Right cardiac atrium (tissue), 5 donors: Measurements from ENCODE around the gene HYDIN. TPM values are rescaled to one million over a fixed set of nuclear protein-coding genes. Genes with fewer than 3 reads are reported as not detected.
"Not testable (repeated sequence)": the region's sequence is repeated elsewhere in the genome, so short reads cannot be mapped to it uniquely, and the experiment has no call there.

Experiments
- ATAC-seq, 2 donors: fragments of 200-7000 bp; cut with Tn5 transposase; one replicate each; pipeline versions ENCODE4 v1.8.0 to v1.9.1; 2020; ENCODE audit warnings: moderate library complexity in 2 of 2, mild to moderate bottlenecking in 1 of 2
- DNase-seq, 3 donors: peaks; one replicate each; pipeline ENCODE4 v3.0.0-alpha.2; 2020
- H3K27ac ChIP-seq: one replicate; pipeline ENCODE4 v1.5.1; 2013; ENCODE audit warnings: mild to moderate bottlenecking, low read length, control low read depth, moderate library complexity
- H3K27me3 ChIP-seq: one replicate; pipeline ENCODE4 v1.6.1; 2013; ENCODE audit not compliant: control insufficient read depth, insufficient read depth
- H3K4me1 ChIP-seq: one replicate; pipeline ENCODE4 v1.6.1; 2013; ENCODE audit warnings: low read length; ENCODE audit not compliant: control insufficient read depth, insufficient read depth
- H3K4me3 ChIP-seq: one replicate; pipeline ENCODE4 v1.5.1; 2013; ENCODE audit warnings: low read length, control low read depth
- H3K9me3 ChIP-seq: one replicate; pipeline ENCODE4 v1.6.1; 2013; ENCODE audit warnings: low read length; ENCODE audit not compliant: control insufficient read depth
- WGBS: extraction: QIAGEN DNeasy Blood & Tissue Kit; methylation state at CpG from one replicate; pipeline ENCODE4 v1.1.7; 2013; 5-methylcytosine and 5-hydroxymethylcytosine counted together
- intact Hi-C, 4 donors: fragments of 100-400 bp; cut with DNase I; formaldehyde crosslinking; loops; one replicate each; pipeline versions ENCODE4 v1.11.0 to v1.14.0; 2022 to 2023
- polyA plus RNA-seq: library from polyadenylated mRNA; stranded (reverse); fragments of 200-250 nt; gene quantifications from one replicate; pipeline ENCODE4 v1.2.3, GENCODE V29; 2013
- total RNA-seq, 4 donors: library from RNA; stranded (reverse); fragmentation: NEBNext Ultra II Directional; extraction: Animal tissue kit (Norgen Biotek cat#: 25700); gene quantifications; one replicate each; pipeline ENCODE4 v1.2.1, GENCODE V29; 2021
- donor health status: healthy with polysubstance abuse.
- donor health status: DM: no; HTN: yes; CAD: no.
- donor health status: DM: no; HTN: no; CAD: no.
- donor health status: DM: no; HTN: yes; CAD: no; lungs with severe emphysema.
- donor health status: DM: yes; HTN: yes; CAD: no.

The HYDIN gene
- total and polyA plus RNA-seq, 5 donors, result 0.57 to 2.3 (median 2.1) TPM

- DNase-seq, H3K4me1 ChIP-seq, H3K27me3 ChIP-seq, ATAC-seq, H3K27ac ChIP-seq, H3K9me3 ChIP-seq, intact Hi-C loops, H3K4me3 ChIP-seq: not testable (repeated sequence)
These were observed 299.8 kb downstream of the HYDIN start for GRCh38 chr16:70930757-70931156.

- ATAC-seq, H3K9me3 ChIP-seq, H3K4me1 ChIP-seq, H3K27me3 ChIP-seq, H3K4me3 ChIP-seq, DNase-seq, intact Hi-C loops, H3K27ac ChIP-seq: not testable (repeated sequence)
- 37% methylated on average over 6 of the region's 6 CpGs for WGBS
These were observed 308.4 kb downstream of the HYDIN start for GRCh38 chr16:70922164-70922563.

- not testable (repeated sequence) for ATAC-seq, H3K9me3 ChIP-seq
- 90% methylated on average over 21 of the region's 22 CpGs for WGBS
These were observed 309.9 kb downstream of the HYDIN start for GRCh38 chr16:70920661-70921060.

GRCh38 chr16:70888208-70888607 is 342.3 kb downstream of the HYDIN start:
- H3K9me3 ChIP-seq, H3K4me3 ChIP-seq, H3K27me3 ChIP-seq, H3K27ac ChIP-seq, H3K4me1 ChIP-seq, intact Hi-C loops, DNase-seq, ATAC-seq: not testable (repeated sequence)
- WGBS, result no CpG with 5 or more reads among the region's 1 CpG

More at GRCh38 chr16:70920661-70921060, 309.9 kb downstream of the HYDIN start:
- H3K4me3 ChIP-seq, intact Hi-C loops, H3K27ac ChIP-seq, H3K4me1 ChIP-seq, DNase-seq, H3K27me3 ChIP-seq: not testable (repeated sequence)

GRCh38 chr16:70884652-70885051 is 345.9 kb downstream of the HYDIN start:
- H3K9me3 ChIP-seq, H3K27ac ChIP-seq, ATAC-seq, H3K4me1 ChIP-seq, H3K4me3 ChIP-seq, H3K27me3 ChIP-seq, DNase-seq, intact Hi-C loops: not testable (repeated sequence)
- WGBS, result 36% methylated on average over 4 of the region's 4 CpGs

GRCh38 chr16:70882311-70882710 is 348.2 kb downstream of the HYDIN start:
- H3K27me3 ChIP-seq, H3K4me3 ChIP-seq, H3K4me1 ChIP-seq, H3K9me3 ChIP-seq, H3K27ac ChIP-seq, intact Hi-C loops, ATAC-seq: not testable (repeated sequence)
- WGBS, result 62% methylated on average over 8 of the region's 8 CpGs
- DNase-seq, result peak in 1 of 3 donors; percentile 3

- intact Hi-C loops, result not testable (repeated sequence)
These were observed 352.6 kb downstream of the HYDIN start for GRCh38 chr16:70877895-70878294.

GRCh38 chr16:70876442-70876841 is 354.1 kb downstream of the HYDIN start:
- H3K27me3 ChIP-seq, H3K4me3 ChIP-seq, H3K27ac ChIP-seq, intact Hi-C loops, ATAC-seq, H3K9me3 ChIP-seq, DNase-seq, H3K4me1 ChIP-seq: not testable (repeated sequence)
- WGBS, result no CpG with 5 or more reads among the region's 1 CpG

More at GRCh38 chr16:70877895-70878294, 352.6 kb downstream of the HYDIN start:
- peak in 1 of 3 donors; percentile 1 for DNase-seq
- not testable (repeated sequence) for H3K4me3 ChIP-seq, ATAC-seq, H3K27ac ChIP-seq, H3K9me3 ChIP-seq, H3K27me3 ChIP-seq, H3K4me1 ChIP-seq
- WGBS, result 54% methylated on average over 4 of the region's 5 CpGs

GRCh38 chr16:70864698-70865097 is 365.8 kb downstream of the HYDIN start:
- intact Hi-C loops, H3K27ac ChIP-seq, H3K27me3 ChIP-seq, H3K4me1 ChIP-seq, ATAC-seq, DNase-seq, H3K4me3 ChIP-seq, H3K9me3 ChIP-seq: not testable (repeated sequence)
- WGBS, result 52% methylated on average over 5 of the region's 5 CpGs

GRCh38 chr16:70861996-70862395 is 368.5 kb downstream of the HYDIN start:
- H3K4me1 ChIP-seq, intact Hi-C loops, H3K27ac ChIP-seq, ATAC-seq, H3K4me3 ChIP-seq, H3K27me3 ChIP-seq, H3K9me3 ChIP-seq: not testable (repeated sequence)
- DNase-seq, result peak in 1 of 3 donors; percentile 3
- 45% methylated on average over 8 of the region's 9 CpGs for WGBS

GRCh38 chr16:70851299-70851698 is 379.2 kb downstream of the HYDIN start:
- H3K9me3 ChIP-seq, H3K27ac ChIP-seq, H3K4me1 ChIP-seq, intact Hi-C loops, DNase-seq, H3K27me3 ChIP-seq, H3K4me3 ChIP-seq, ATAC-seq: not testable (repeated sequence)
- WGBS, result 61% methylated on average over 4 of the region's 4 CpGs

- not testable (repeated sequence) for DNase-seq
These were observed 406.9 kb downstream of the HYDIN start for GRCh38 chr16:70823498-70824118.

More at GRCh38 chr16:70823498-70824118, 406.9 kb downstream of the HYDIN start:
- H3K4me3 ChIP-seq, H3K27ac ChIP-seq, H3K27me3 ChIP-seq, intact Hi-C loops, H3K9me3 ChIP-seq, H3K4me1 ChIP-seq: not testable (repeated sequence)
- ATAC-seq, result peak; percentile 60 to 74
- WGBS, result 64% methylated on average over 2 of the region's 4 CpGs
